IMR-90 (cell line): ENCODE results near the gene C12orf75. TPM values are rescaled to one million over a fixed set of nuclear protein-coding genes. Genes with fewer than 3 reads are reported as not detected.

ENCODE experiments used
- ATAC-seq: fragments of 200-7000 bp; cut with Tn5 transposase; 2 replicates; pipeline ENCODE4 v1.9.1; 2020; ENCODE audit warnings: low read depth, mild to moderate bottlenecking, moderate library complexity
- BruUV-seq: library from RNA; stranded (reverse); fragments of 400-500 nt; replicated peaks from 2 replicates; lab custom pipeline; 2021; lab: Mats Ljungman, UMichigan
- CTCF ChIA-PET: fragments of 300-600 bp; formaldehyde crosslinking; extraction: SDS; loops from one replicate; lab custom pipeline; 2021; ENCODE audit warnings: antibody characterized with exemption; lab: Yijun Ruan, JAX
- POLR2A ChIA-PET: fragments of 300-600 bp; sonication (Branson Sonifier 250); formaldehyde crosslinking; loops from one replicate; lab custom pipeline; 2022; ENCODE audit warnings: antibody characterized with exemption; ENCODE audit not compliant: unreplicated experiment; lab: Charles Lee
- DNase-seq: peaks from one replicate; pipeline ENCODE4 v3.0.0; 2013
- H2AFZ ChIP-seq: replicated peaks from 2 replicates; pipeline ENCODE3; 2013; ENCODE audit warnings: low read length, mild to moderate bottlenecking; ENCODE audit not compliant: poor library complexity
- H2AK5ac ChIP-seq: 2 replicates; pipeline ENCODE4 v1.6.1; 2013; ENCODE audit warnings: low read depth, low read length, inconsistent platforms
- H2AK9ac ChIP-seq: replicated peaks from 2 replicates; pipeline ENCODE3; 2013; ENCODE audit warnings: mild to moderate bottlenecking, low read depth, low read length, moderate library complexity; ENCODE audit not compliant: poor library complexity
- H2BK120ac ChIP-seq: 2 replicates; pipeline ENCODE4 v1.6.1; 2013; ENCODE audit warnings: low read depth, low read length, inconsistent platforms
- H2BK15ac ChIP-seq: 3 replicates; pipeline ENCODE4 v1.6.1; 2013; ENCODE audit warnings: low read depth, low read length, inconsistent platforms
- H2BK20ac ChIP-seq: 2 replicates; pipeline ENCODE4 v1.6.1; 2013; ENCODE audit warnings: low read depth, mild to moderate bottlenecking, inconsistent platforms, low read length, moderate library complexity
- H2BK5ac ChIP-seq: 2 replicates; pipeline ENCODE4 v1.6.1; 2013; ENCODE audit warnings: mild to moderate bottlenecking, low read depth, low read length, inconsistent platforms; ENCODE audit not compliant: poor library complexity, severe bottlenecking
- H3K14ac ChIP-seq: replicated peaks from 2 replicates; pipeline ENCODE4 v1.6.1; 2013; ENCODE audit warnings: low read depth, low read length, inconsistent platforms
- H3K18ac ChIP-seq: 2 replicates; pipeline ENCODE4 v1.6.1; 2013; ENCODE audit warnings: low read depth, low read length, control low read depth
- H3K23ac ChIP-seq: 2 replicates; pipeline ENCODE4 v1.6.1; 2013; ENCODE audit warnings: low read depth, low read length, inconsistent platforms
- H3K27ac ChIP-seq: 2 replicates; pipeline ENCODE4 v1.5.1; 2013; ENCODE audit warnings: mild to moderate bottlenecking, control low read depth, low read length; ENCODE audit not compliant: insufficient read depth
- H3K27me3 ChIP-seq: 2 replicates; pipeline ENCODE4 v1.6.1; 2013; ENCODE audit warnings: low read length; ENCODE audit not compliant: control insufficient read depth, insufficient read depth
- H3K36me3 ChIP-seq: 2 replicates; pipeline ENCODE4 v1.6.1; 2013; ENCODE audit warnings: low read length, mixed read lengths; ENCODE audit not compliant: control insufficient read depth, insufficient read depth
- H3K4ac ChIP-seq: 2 replicates; pipeline ENCODE4 v1.6.1; 2013; ENCODE audit warnings: low read depth, low read length, inconsistent platforms
- H3K4me1 ChIP-seq: 2 replicates; pipeline ENCODE4 v1.6.1; 2013; ENCODE audit warnings: low read length, mixed read lengths; ENCODE audit not compliant: control insufficient read depth, insufficient read depth
- H3K4me2 ChIP-seq: 2 replicates; pipeline ENCODE4 v1.6.1; 2013; ENCODE audit warnings: low read depth, mild to moderate bottlenecking, control low read depth, low read length, moderate library complexity
- H3K4me3 ChIP-seq: 2 replicates; pipeline ENCODE4 v1.5.1; 2013; ENCODE audit warnings: low read depth, mild to moderate bottlenecking, control low read depth, low read length, moderate library complexity; ENCODE audit not compliant: insufficient read depth
- H3K56ac ChIP-seq: 2 replicates; pipeline ENCODE4 v1.6.1; 2013; ENCODE audit warnings: low read length, inconsistent platforms; ENCODE audit not compliant: insufficient read depth; ENCODE audit errors: extremely low read depth
- H3K79me1 ChIP-seq, 2 experiments: 2 replicates each; pipeline ENCODE4 v1.6.1; 2013; ENCODE audit warnings: low read length in 2 of 2, inconsistent platforms in 1 of 2, low read depth in 1 of 2
- H3K9ac ChIP-seq: 2 replicates; pipeline ENCODE4 v1.6.1; 2013; ENCODE audit warnings: low read depth, low read length, control low read depth
- H3K9me1 ChIP-seq: 2 replicates; pipeline ENCODE4 v1.6.1; 2013; ENCODE audit warnings: low read length, inconsistent platforms; ENCODE audit not compliant: insufficient read depth
- H3K9me3 ChIP-seq: 2 replicates; pipeline ENCODE4 v1.6.1; 2013; ENCODE audit warnings: low read length; ENCODE audit not compliant: control insufficient read depth, insufficient read depth
- H4K20me1 ChIP-seq: 2 replicates; pipeline ENCODE4 v1.6.1; 2013; ENCODE audit warnings: low read length, inconsistent platforms; ENCODE audit not compliant: insufficient read depth
- H4K5ac ChIP-seq: 2 replicates; pipeline ENCODE4 v1.6.1; 2013; ENCODE audit warnings: mild to moderate bottlenecking, low read depth, low read length, control low read depth
- H4K8ac ChIP-seq, 2 experiments: 2 replicates each; pipeline ENCODE4 v1.6.1; 2013; ENCODE audit warnings: low read depth in 2 of 2, low read length in 2 of 2, control low read depth in 1 of 2, inconsistent platforms in 1 of 2
- H4K91ac ChIP-seq: 2 replicates; pipeline ENCODE4 v1.6.1; 2013; ENCODE audit warnings: low read depth, low read length, inconsistent platforms; ENCODE audit not compliant: insufficient read depth
- BHLHE40 ChIP-seq: fragments of 150-350 bp; IDR thresholded peaks from 2 replicates; pipeline ENCODE4 v1.6.1; 2016; ENCODE audit warnings: mild to moderate bottlenecking, low read depth, low read length
- CEBPB ChIP-seq: IDR thresholded peaks from 2 replicates; pipeline ENCODE4 v1.6.1; 2012; ENCODE audit warnings: low read depth, low read length, improper control_type of control experiment
- CHD1 ChIP-seq: IDR thresholded peaks from 2 replicates; pipeline ENCODE4 v1.6.1; 2012; ENCODE audit warnings: low read depth, low read length, improper control_type of control experiment
- ELK1 ChIP-seq: fragments of 150-350 bp; IDR thresholded peaks from 2 replicates; pipeline ENCODE4 v1.6.1; 2016; ENCODE audit warnings: low read depth, mild to moderate bottlenecking, low read length, moderate library complexity, borderline replicate concordance
- FOS ChIP-seq: fragments of 150-350 bp; IDR thresholded peaks from 2 replicates; pipeline ENCODE4 v1.6.1; 2016; ENCODE audit warnings: low read depth, low read length
- MAFK ChIP-seq: IDR thresholded peaks from 2 replicates; pipeline ENCODE4 v1.6.1; 2012; ENCODE audit warnings: low read depth, low read length, improper control_type of control experiment
- MAZ ChIP-seq: IDR thresholded peaks from 2 replicates; pipeline ENCODE4 v1.6.1; 2012; ENCODE audit warnings: low read depth, mild to moderate bottlenecking, low read length, improper control_type of control experiment, moderate library complexity, borderline replicate concordance
- MXI1 ChIP-seq: IDR thresholded peaks from 2 replicates; pipeline ENCODE4 v1.6.1; 2012; ENCODE audit warnings: low read depth, mild to moderate bottlenecking, low read length, moderate library complexity, borderline replicate concordance
- NFE2L2 ChIP-seq: fragments of 150-350 bp; IDR thresholded peaks from 2 replicates; pipeline ENCODE4 v1.6.1; 2016; ENCODE audit warnings: low read depth, mild to moderate bottlenecking, low read length
- POLR2A ChIP-seq: IDR thresholded peaks from 2 replicates; pipeline ENCODE4 v1.6.1; 2012; ENCODE audit warnings: mild to moderate bottlenecking, low read depth, low read length
- RAD21 ChIP-seq: IDR thresholded peaks from 2 replicates; pipeline ENCODE4 v1.6.1; 2012; ENCODE audit warnings: low read length, improper control_type of control experiment
- RCOR1 ChIP-seq: IDR thresholded peaks from 2 replicates; pipeline ENCODE4 v1.6.1; 2012; ENCODE audit warnings: mild to moderate bottlenecking, low read length, improper control_type of control experiment; ENCODE audit not compliant: insufficient replicate concordance
- RFX5 ChIP-seq: IDR thresholded peaks from 2 replicates; pipeline ENCODE4 v1.8.0; 2012; ENCODE audit warnings: low read depth, mild to moderate bottlenecking, low read length, moderate library complexity
- SMC3 ChIP-seq: fragments of 150-350 bp; IDR thresholded peaks from 2 replicates; pipeline ENCODE4 v1.6.1; 2016; ENCODE audit warnings: low read depth, mild to moderate bottlenecking, antibody characterized with exemption, low read length, moderate library complexity
- WGBS, 2 experiments: methylation state at CpG; one replicate each; pipeline versions ENCODE4 v1.1.5 to v1.1.7; 2013; ENCODE audit warnings: missing lambda C conversion rate in 2 of 2; ENCODE audit not compliant: insufficient read length in 1 of 2; ENCODE audit errors: extremely low coverage in 2 of 2; 5-methylcytosine and 5-hydroxymethylcytosine counted together
- dilution Hi-C: fragments of 300-500 bp; cut with HindIII; formaldehyde crosslinking; loops from one replicate; pipeline ENCODE4 v1.14.3; 2018; ENCODE audit warnings: low sequenced_read_pairs; ENCODE audit not compliant: unreplicated experiment
- in situ Hi-C: fragments of 300-500 bp; cut with MboI; formaldehyde crosslinking; loops from 3 replicates; pipeline ENCODE4 v1.14.3; 2019; ENCODE audit warnings: low sequenced_read_pairs, inconsistent platforms, mixed read lengths
- intact Hi-C: fragments of 100-400 bp; cut with micrococcal nuclease; formaldehyde crosslinking; loops from 2 replicates; pipeline ENCODE4 v1.10.0; 2022
- polyA plus RNA-seq, 3 experiments: library from polyadenylated mRNA; depleted of rRNA; stranded (reverse); fragments of >200 nt; gene quantifications; 2 replicates each; pipeline ENCODE4 v1.2.3, GENCODE V29; 2012; ENCODE audit warnings: low replicate concordance in 1 of 3
- total RNA-seq: library from RNA; depleted of rRNA; stranded (reverse); fragments of >200 nt; gene quantifications from 2 replicates; pipeline ENCODE4 v1.2.3, GENCODE V29; 2012
- TF ChIP-seq, protein P1 (sequence below): conservative IDR thresholded peaks from 2 replicates; pipeline ENCODE4 v1.5.1; 2012; ENCODE audit warnings: mild to moderate bottlenecking, low read depth, low read length, improper control_type of control experiment
- TF ChIP-seq, protein P2 (sequence below): fragments of 150-350 bp; IDR thresholded peaks from 2 replicates; pipeline ENCODE4 v1.6.1; 2017; ENCODE audit warnings: mild to moderate bottlenecking, antibody characterized with exemption, low read length, low read depth

Gene C12orf75
- total and polyA plus RNA-seq, 2 of the 4 experiments (the other 2 are of a cell fraction): 145 to 278 TPM

DNA sequence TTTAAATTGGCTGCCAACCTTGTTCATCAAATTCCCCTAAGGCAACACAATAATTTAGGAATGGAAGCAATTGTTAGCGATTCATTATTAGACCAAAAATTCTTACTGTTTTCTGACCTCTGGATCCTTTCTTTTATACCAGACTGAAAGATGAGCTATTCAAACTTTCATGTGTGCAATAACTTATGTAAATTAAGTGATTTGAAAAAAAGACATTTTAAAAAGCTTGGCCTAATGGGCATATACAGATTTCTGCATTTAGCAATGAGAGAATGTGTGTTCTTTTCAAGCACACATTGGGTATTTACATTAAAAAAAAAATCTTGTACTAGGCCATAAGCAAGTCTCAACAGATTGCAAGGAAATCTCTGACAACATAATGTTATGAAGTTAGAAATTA, 65.5 kb downstream of the C12orf75 start:
- Histone ChIP-seq H2BK15ac (no peak overlapping the region), H3K4me2 (no peak overlapping the region), H4K5ac (no peak overlapping the region), H3K4me3 (no peak overlapping the region), H2BK120ac (no peak overlapping the region), H2BK5ac (no peak overlapping the region), H3K4me1 (no peaks in the 10 kb centered on the region; the same call in 1 of the 2 replicates), H3K9me3 (0 out of 2 replicates have a peak, but pooled peaks cover 2% of the 10 kb centered on the region), H3K79me1 (peaks cover 0 to 5% of the 10 kb centered on the region in 2 experiments; a peak in 1 of 4 replicates), H3K36me3 (peaks cover 10% of the 10 kb centered on the region), H2AFZ (no peak overlapping the region), H2AK9ac (no peak overlapping the region), H4K91ac (no peak overlapping the region), H2AK5ac (no peak overlapping the region), H3K4ac (no peak overlapping the region), H3K23ac (no peak overlapping the region), H3K27me3 (no peaks in the 10 kb centered on the region), H4K8ac (no peak overlapping the region), H4K20me1 (no peaks in the 10 kb centered on the region), H3K27ac (no peak overlapping the region), H3K14ac (no peak overlapping the region), H3K9ac (no peak overlapping the region), H3K9me1 (peaks cover 3% of the 10 kb centered on the region; the same call in 1 of the 2 replicates), H3K18ac (no peak overlapping the region), H3K56ac (no peak overlapping the region), H2BK20ac (no peak overlapping the region)
- dilution Hi-C loops: no loop called here
- ATAC-seq (no peak), DNase-seq (no peak)
- ChIA-PET CTCF (no interaction called here), POLR2A (no interaction called here)
- in situ Hi-C loops: loop anchor here (25.0 kb wide), 1 partner anchor 184 kb away; no protein-coding TSS in a partner anchor
- intact Hi-C loops: no loop called here
- no TSS peak for BruUV-seq
- WGBS, 2 experiments: no CpG with 5 or more reads among the region's 1 CpG
- TF ChIP-seq CHD1 (no peak), RCOR1 (no peak), RFX5 (no peak), POLR2A (no peak), RAD21 (no peak), MAFK (no peak), FOS (no peak), NFE2L2 (no peak), MAZ (no peak), MXI1 (no peak), BHLHE40 (no peak), CEBPB (no peak), ELK1 (no peak), SMC3 (no peak)
- TF ChIP-seq, protein P1, sequence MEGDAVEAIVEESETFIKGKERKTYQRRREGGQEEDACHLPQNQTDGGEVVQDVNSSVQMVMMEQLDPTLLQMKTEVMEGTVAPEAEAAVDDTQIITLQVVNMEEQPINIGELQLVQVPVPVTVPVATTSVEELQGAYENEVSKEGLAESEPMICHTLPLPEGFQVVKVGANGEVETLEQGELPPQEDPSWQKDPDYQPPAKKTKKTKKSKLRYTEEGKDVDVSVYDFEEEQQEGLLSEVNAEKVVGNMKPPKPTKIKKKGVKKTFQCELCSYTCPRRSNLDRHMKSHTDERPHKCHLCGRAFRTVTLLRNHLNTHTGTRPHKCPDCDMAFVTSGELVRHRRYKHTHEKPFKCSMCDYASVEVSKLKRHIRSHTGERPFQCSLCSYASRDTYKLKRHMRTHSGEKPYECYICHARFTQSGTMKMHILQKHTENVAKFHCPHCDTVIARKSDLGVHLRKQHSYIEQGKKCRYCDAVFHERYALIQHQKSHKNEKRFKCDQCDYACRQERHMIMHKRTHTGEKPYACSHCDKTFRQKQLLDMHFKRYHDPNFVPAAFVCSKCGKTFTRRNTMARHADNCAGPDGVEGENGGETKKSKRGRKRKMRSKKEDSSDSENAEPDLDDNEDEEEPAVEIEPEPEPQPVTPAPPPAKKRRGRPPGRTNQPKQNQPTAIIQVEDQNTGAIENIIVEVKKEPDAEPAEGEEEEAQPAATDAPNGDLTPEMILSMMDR: no peak
- TF ChIP-seq, protein P2, sequence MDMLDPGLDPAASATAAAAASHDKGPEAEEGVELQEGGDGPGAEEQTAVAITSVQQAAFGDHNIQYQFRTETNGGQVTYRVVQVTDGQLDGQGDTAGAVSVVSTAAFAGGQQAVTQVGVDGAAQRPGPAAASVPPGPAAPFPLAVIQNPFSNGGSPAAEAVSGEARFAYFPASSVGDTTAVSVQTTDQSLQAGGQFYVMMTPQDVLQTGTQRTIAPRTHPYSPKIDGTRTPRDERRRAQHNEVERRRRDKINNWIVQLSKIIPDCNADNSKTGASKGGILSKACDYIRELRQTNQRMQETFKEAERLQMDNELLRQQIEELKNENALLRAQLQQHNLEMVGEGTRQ: no peak
